ENCODE data around the gene DLG1.

Gene DLG1

DNA sequence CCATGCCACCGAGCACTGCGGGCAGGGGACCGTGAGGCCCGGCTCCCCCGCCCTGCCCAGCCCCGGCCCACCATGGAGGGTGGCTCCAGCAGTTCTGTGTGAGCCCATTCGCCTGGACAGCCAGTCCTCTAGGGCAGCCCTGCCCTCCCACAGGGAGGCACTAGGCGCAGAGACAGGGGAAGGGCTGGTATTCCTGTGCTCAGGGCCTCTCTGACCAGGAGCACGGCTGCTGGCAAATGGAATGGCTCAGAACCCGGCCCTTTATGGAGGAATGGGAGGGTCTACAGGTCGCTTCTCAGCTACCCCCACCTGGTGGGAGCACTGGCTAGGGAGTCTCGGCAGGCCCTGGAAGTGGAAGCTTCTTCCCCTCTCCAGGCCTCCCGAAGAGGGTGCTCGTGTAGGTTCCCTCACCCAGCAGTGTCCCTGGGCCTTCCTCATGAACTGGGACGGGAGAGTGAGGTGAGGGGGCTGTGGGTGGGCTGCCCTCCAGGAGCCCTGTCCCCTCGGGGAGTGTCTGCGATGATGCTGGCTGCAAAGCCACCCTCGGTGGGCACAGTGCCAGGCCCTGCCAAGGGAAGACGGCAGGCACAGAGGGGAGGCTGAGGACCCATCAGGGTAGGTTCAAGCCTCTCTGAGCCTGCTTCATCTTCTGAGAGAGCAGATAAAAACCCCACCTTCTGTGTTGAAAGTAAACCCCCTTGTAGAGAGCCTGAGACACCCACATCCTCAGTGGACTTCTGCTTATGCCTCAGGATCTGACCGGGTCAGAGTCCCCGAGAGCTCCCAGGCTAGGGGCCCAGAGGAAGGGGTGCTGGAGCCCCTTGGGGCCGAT lies 270.3 kb downstream of the DLG1 start:
- TF ChIP-seq, protein P1, sequence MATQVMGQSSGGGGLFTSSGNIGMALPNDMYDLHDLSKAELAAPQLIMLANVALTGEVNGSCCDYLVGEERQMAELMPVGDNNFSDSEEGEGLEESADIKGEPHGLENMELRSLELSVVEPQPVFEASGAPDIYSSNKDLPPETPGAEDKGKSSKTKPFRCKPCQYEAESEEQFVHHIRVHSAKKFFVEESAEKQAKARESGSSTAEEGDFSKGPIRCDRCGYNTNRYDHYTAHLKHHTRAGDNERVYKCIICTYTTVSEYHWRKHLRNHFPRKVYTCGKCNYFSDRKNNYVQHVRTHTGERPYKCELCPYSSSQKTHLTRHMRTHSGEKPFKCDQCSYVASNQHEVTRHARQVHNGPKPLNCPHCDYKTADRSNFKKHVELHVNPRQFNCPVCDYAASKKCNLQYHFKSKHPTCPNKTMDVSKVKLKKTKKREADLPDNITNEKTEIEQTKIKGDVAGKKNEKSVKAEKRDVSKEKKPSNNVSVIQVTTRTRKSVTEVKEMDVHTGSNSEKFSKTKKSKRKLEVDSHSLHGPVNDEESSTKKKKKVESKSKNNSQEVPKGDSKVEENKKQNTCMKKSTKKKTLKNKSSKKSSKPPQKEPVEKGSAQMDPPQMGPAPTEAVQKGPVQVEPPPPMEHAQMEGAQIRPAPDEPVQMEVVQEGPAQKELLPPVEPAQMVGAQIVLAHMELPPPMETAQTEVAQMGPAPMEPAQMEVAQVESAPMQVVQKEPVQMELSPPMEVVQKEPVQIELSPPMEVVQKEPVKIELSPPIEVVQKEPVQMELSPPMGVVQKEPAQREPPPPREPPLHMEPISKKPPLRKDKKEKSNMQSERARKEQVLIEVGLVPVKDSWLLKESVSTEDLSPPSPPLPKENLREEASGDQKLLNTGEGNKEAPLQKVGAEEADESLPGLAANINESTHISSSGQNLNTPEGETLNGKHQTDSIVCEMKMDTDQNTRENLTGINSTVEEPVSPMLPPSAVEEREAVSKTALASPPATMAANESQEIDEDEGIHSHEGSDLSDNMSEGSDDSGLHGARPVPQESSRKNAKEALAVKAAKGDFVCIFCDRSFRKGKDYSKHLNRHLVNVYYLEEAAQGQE (IDR thresholded peaks at IDR 0.05; ENCODE audit: insufficient read depth in 1 of 2, low read depth in 2 of 2, low read length in 2 of 2) = no peak
- TF ChIP-seq FOXP2 (optimal IDR thresholded peaks at IDR 0.05; ENCODE audit: borderline replicate concordance, extremely low read depth, extremely low read length, insufficient read depth) (no peak), SIN3A (IDR thresholded peaks at IDR 0.05; ENCODE audit: borderline replicate concordance, insufficient read depth, low read length) (no peak), POLR2AphosphoS5 (IDR thresholded peaks at IDR 0.05; ENCODE audit: low read depth, low read length) (no peak), TAF1 (IDR thresholded peaks at IDR 0.05; ENCODE audit: borderline replicate concordance, insufficient read depth, low read length) (no peak)

DNA sequence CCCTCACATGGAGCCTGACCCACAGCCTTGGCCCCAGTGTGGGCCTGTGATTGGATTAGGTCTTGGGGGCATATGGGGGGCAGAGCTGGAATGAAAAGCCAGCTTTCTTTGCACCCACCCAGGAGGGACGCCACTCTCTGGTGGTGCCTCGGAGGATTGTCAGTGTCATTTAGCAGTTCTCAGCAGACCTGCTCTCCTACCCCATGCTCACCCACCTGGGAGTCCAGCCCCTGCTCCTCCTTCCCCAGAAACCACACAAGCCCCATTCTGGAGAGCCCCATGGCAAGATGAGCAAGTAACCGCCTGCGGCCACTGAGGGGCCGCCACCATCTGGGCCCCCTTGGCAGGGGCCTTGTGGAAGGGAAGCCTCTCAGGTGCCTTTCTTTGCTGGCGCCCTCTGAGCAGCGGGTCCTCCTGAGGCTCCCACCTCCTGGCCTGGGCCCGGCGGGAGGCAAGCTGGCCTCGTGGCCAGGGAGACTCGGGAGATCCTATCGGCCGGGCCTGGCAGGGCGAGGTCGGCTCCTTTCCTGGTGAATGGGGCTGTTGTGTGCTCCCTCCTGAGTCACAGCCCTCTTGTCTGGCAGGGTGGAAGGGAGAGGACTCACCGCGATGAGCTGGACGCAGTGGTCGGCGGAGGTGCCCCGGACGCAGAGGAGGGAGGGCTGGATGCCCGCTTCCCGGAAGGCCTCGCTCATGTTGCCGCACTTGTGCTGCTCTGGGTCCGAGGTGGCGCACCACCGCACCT lies 271.1 kb downstream of the DLG1 start:
- TF ChIP-seq SIN3A (IDR thresholded peaks at IDR 0.05; ENCODE audit: borderline replicate concordance, insufficient read depth, low read length) (no peak), POLR2AphosphoS5 (IDR thresholded peaks at IDR 0.05; ENCODE audit: low read depth, low read length) (no peak), TAF1 (IDR thresholded peaks at IDR 0.05; ENCODE audit: borderline replicate concordance, insufficient read depth, low read length) (no peak), FOXP2 (optimal IDR thresholded peaks at IDR 0.05; ENCODE audit: borderline replicate concordance, extremely low read depth, extremely low read length, insufficient read depth) (no peak)
- TF ChIP-seq, protein P1 (IDR thresholded peaks at IDR 0.05; ENCODE audit: insufficient read depth in 1 of 2, low read depth in 2 of 2, low read length in 2 of 2) = no peak

DNA sequence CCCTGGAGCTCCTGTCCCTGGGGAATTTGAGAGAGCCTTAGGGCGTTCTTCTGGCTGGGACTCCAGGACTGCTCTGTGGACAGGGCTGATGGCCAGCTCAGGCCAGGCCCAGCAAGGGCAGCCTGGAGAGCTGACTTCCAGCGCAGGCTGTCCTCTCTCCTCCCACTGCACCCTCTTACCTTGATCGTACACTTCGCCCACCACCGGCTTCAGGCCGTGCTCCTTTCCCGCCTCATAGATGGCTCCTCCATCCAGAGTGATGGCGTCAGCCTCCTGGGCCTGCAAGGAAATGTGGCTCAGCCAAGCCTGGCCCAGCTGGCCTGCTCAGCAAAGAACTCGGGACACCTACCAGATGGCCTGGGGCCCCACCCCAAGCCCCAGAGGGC lies 271.9 kb downstream of the DLG1 start:
- TF ChIP-seq, protein P1 (IDR thresholded peaks at IDR 0.05; ENCODE audit: insufficient read depth in 1 of 2, low read depth in 2 of 2, low read length in 2 of 2) = no peak

DNA sequence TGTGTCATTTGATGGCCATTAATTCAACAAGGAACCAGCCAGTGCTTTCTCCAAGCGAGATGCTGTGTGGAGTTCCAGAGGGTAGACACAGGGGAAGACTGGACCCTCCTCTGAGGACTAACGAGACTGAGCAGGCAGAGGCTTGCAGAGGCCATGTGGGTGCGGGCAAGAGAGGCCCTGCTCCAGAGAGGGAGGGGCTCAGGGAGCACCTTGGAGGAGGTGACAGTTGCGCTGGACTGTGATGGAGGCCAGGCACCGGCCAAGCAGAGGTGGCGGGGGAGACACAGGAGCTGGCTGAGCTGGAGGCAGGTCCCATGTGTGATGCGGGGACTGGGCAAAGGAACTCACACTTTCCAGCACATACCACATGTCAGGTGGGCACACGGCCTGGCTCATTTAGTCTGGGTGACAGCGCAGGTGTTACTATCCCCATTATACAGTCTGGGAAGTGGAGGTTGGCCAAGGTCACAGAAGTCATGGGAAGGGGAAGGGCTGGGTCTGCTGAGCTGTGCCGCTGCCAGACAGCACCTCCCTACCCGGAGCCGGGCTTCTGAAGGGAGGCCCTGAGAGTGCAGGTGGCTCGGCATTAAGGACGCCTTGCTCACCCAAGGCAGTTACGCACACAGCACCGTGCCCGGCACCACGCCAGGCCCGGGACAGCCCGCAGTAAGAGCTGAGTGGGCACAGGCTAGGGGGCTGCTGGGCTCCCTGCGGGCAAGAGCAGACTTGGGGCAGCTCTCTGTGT lies 272.5 kb downstream of the DLG1 start:
- TF ChIP-seq SIN3A (IDR thresholded peaks at IDR 0.05; ENCODE audit: borderline replicate concordance, insufficient read depth, low read length) = no peak
- TF ChIP-seq POLR2AphosphoS5 (IDR thresholded peaks at IDR 0.05; ENCODE audit: low read depth, low read length) = no peak
- TF ChIP-seq FOXP2 (optimal IDR thresholded peaks at IDR 0.05; ENCODE audit: borderline replicate concordance, extremely low read depth, extremely low read length, insufficient read depth) = no peak
- TF ChIP-seq, protein P1 (IDR thresholded peaks at IDR 0.05; ENCODE audit: insufficient read depth in 1 of 2, low read depth in 2 of 2, low read length in 2 of 2) = no peak
- TF ChIP-seq TAF1 (IDR thresholded peaks at IDR 0.05; ENCODE audit: borderline replicate concordance, insufficient read depth, low read length) = no peak
